K562 (cell line): Measurements from ENCODE around the gene C16orf89. TPM values are rescaled to one million over a fixed set of nuclear protein-coding genes. Genes with fewer than 3 reads are reported as not detected.
A peak's percentile ranks its signal among the peaks of the same experiment; 100 is the strongest.

ENCODE experiments used
- ATAC-seq: fragments of 200-7000 bp; cut with Tn5 transposase; 3 replicates; pipeline ENCODE4 v1.9.1; 2020; ENCODE audit warnings: moderate library complexity
- BruUV-seq: library from RNA; stranded (reverse); fragments of 400-500 nt; replicated peaks from 2 replicates; lab custom pipeline; 2021; lab: Mats Ljungman, UMichigan
- CTCF ChIA-PET: fragments of 300-600 bp; formaldehyde crosslinking; extraction: SDS; loops from one replicate; lab custom pipeline; 2021; ENCODE audit warnings: low intra/inter-chr PET ratio; lab: Yijun Ruan, JAX
- POLR2A ChIA-PET: fragments of 300-600, 350-650 bp; sonication (Branson Sonifier 250); formaldehyde crosslinking; extraction: SDS; loops from one replicate; lab custom pipeline; 2021; ENCODE audit warnings: antibody characterized with exemption, inconsistent platforms; lab: Yijun Ruan, JAX
- DNase-seq, 4 experiments: peaks; one replicate each; pipeline versions ENCODE4 v3.0.0 to v3.0.0-alpha.2; 2011 to 2018; ENCODE audit warnings: low spot score in 3 of 4, mixed read lengths in 3 of 4; ENCODE audit errors: extremely low read depth in 1 of 4
- FAIRE-seq: peaks from 2 replicates; lab custom pipeline; 2011; peaks lifted over from hg19 to GRCh38; lab: Jason Lieb, UNC
- H2AFZ ChIP-seq: 2 replicates; pipeline ENCODE4 v1.6.0; 2011; ENCODE audit warnings: low read depth, low read length, control low read depth, inconsistent platforms
- H3K27ac ChIP-seq: fragments of 200-600 bp; 3 replicates; pipeline ENCODE4 v1.8.0; 2011; ENCODE audit warnings: low read depth, mild to moderate bottlenecking, control low read depth, inconsistent platforms, low read length, moderate library complexity, mixed read lengths; ENCODE audit errors: extremely low read depth
- H3K27me3 ChIP-seq, 2 experiments: fragments of 300-600 bp in 1 of 2; 2 replicates in 1 of 2; 3 replicates in 1 of 2; pipeline versions ENCODE4 v1.6.0 to v1.8.0; 2011; ENCODE audit warnings: inconsistent platforms in 2 of 2, low read length in 2 of 2, mild to moderate bottlenecking in 1 of 2, mixed read lengths in 1 of 2, moderate library complexity in 1 of 2; ENCODE audit not compliant: control insufficient read depth in 2 of 2, insufficient read depth in 2 of 2
- H3K36me3 ChIP-seq: fragments of 300-600 bp; 3 replicates; pipeline ENCODE4 v1.8.0; 2011; ENCODE audit warnings: mild to moderate bottlenecking, low read length, inconsistent platforms; ENCODE audit not compliant: control insufficient read depth, insufficient read depth
- H3K4me1 ChIP-seq, 2 experiments: fragments of 200-600 bp in 1 of 2; replicated peaks in 1 of 2; 2 replicates in 1 of 2; 3 replicates in 1 of 2; pipeline versions ENCODE4 v1.5.1 to v1.8.0; 2011; ENCODE audit warnings: inconsistent platforms in 2 of 2, low read length in 2 of 2, mild to moderate bottlenecking in 1 of 2, mixed read lengths in 1 of 2, moderate library complexity in 1 of 2; ENCODE audit not compliant: control insufficient read depth in 2 of 2, insufficient read depth in 2 of 2
- H3K4me2 ChIP-seq: 2 replicates; pipeline ENCODE4 v1.6.1; 2011; ENCODE audit warnings: low read length, control low read depth, inconsistent platforms, mixed read lengths; ENCODE audit not compliant: insufficient read depth
- H3K4me3 ChIP-seq: fragments of 200-600 bp; sonication (generic), shearing (Covaris generic); 2 replicates; pipeline ENCODE4 v1.5.1; 2016; ENCODE audit warnings: control low read depth, inconsistent platforms
- H3K79me2 ChIP-seq: fragments of 200-600 bp; 3 replicates; pipeline ENCODE4 v1.8.0; 2011; ENCODE audit warnings: low read length, inconsistent platforms; ENCODE audit not compliant: control insufficient read depth, insufficient read depth
- H3K9ac ChIP-seq, 2 experiments: 2 replicates each; pipeline versions ENCODE4 v1.6.0 to v1.6.1; 2011; ENCODE audit warnings: low read depth in 2 of 2, low read length in 2 of 2, control low read depth in 1 of 2, inconsistent platforms in 1 of 2, mild to moderate bottlenecking in 1 of 2, mixed read lengths in 1 of 2; ENCODE audit not compliant: insufficient read depth in 1 of 2
- H3K9me1 ChIP-seq: one replicate; pipeline ENCODE4 v1.6.0; 2011; ENCODE audit warnings: inconsistent platforms, mild to moderate bottlenecking, low read length, moderate library complexity; ENCODE audit not compliant: control insufficient read depth, insufficient read depth
- H3K9me3 ChIP-seq: replicated peaks from 2 replicates; pipeline ENCODE4 v1.5.1; 2011; ENCODE audit warnings: low read depth, low read length, inconsistent platforms; ENCODE audit not compliant: control insufficient read depth, insufficient read depth
- H4K20me1 ChIP-seq: replicated peaks from 2 replicates; pipeline ENCODE4 v1.6.1; 2011; ENCODE audit warnings: low read length, inconsistent platforms, mixed read lengths; ENCODE audit not compliant: control insufficient read depth, insufficient read depth
- BCOR ChIP-seq: fragments of 450-650 bp; IDR thresholded peaks from 2 replicates; pipeline ENCODE4 v1.6.1; 2016
- ESRRA ChIP-seq: fragments of 450-650 bp; IDR thresholded peaks from 2 replicates; pipeline ENCODE4 v1.6.1; 2014; ENCODE audit warnings: low read depth, mild to moderate bottlenecking, moderate library complexity, borderline replicate concordance
- FIP1L1 ChIP-seq: fragments of 200-400 bp; formaldehyde crosslinking; IDR thresholded peaks from 2 replicates; pipeline ENCODE4 v1.6.1; 2018; ENCODE audit warnings: mild to moderate bottlenecking, low read depth, low read length; ENCODE audit not compliant: poor library complexity, severe bottlenecking
- KDM1A ChIP-seq, 2 experiments: fragments of 450-650 bp; IDR thresholded peaks; 2 replicates each; pipeline ENCODE4 v1.6.1; 2016; ENCODE audit warnings: mild to moderate bottlenecking in 2 of 2
- NR4A1 ChIP-seq, 2 experiments: fragments of 250-450 bp in 1 of 2; fragments of 450-650 bp in 1 of 2; sonication (Bioruptor Pico) in 1 of 2; IDR thresholded peaks; 2 replicates each; pipeline versions ENCODE4 v1.4.0 to v1.6.1; 2016 to 2020; ENCODE audit warnings: mild to moderate bottlenecking in 2 of 2, missing compliant biosample characterization in 1 of 2, missing genetic modification characterization in 1 of 2, moderate library complexity in 1 of 2
- NUFIP1 ChIP-seq: fragments of 450-650 bp; IDR thresholded peaks from 2 replicates; pipeline ENCODE4 v1.6.1; 2018; ENCODE audit not compliant: partially characterized antibody
- RBM25 ChIP-seq: fragments of 200-400 bp; formaldehyde crosslinking; IDR thresholded peaks from 2 replicates; pipeline ENCODE4 v1.6.1; 2018; ENCODE audit warnings: low read length, low read depth, moderate library complexity; ENCODE audit not compliant: severe bottlenecking
- TAL1 ChIP-seq: fragments of 450-650 bp; IDR thresholded peaks from 2 replicates; pipeline ENCODE4 v1.6.1; 2016; ENCODE audit warnings: mild to moderate bottlenecking
- XRCC4 ChIP-seq: IDR thresholded peaks from one replicate; pipeline ENCODE4 v1.6.1; 2011; ENCODE audit not compliant: insufficient read depth, insufficient read length; ENCODE audit errors: extremely low read depth
- ZFP36 ChIP-seq: fragments of 150-350 bp; IDR thresholded peaks from 2 replicates; pipeline ENCODE4 v1.6.1; 2018; ENCODE audit warnings: low read length, low read depth; ENCODE audit not compliant: partially characterized antibody
- ZNF133 ChIP-seq: fragments of 250-450 bp; sonication (Bioruptor Pico); IDR thresholded peaks from 2 replicates; pipeline ENCODE4 v1.4.0; 2020; ENCODE audit warnings: mild to moderate bottlenecking
- ZNF445 ChIP-seq: fragments of 250-450 bp; sonication (Bioruptor Pico); IDR thresholded peaks from 2 replicates; pipeline ENCODE4 v1.4.0; 2020; ENCODE audit warnings: low read depth, mild to moderate bottlenecking, moderate library complexity
- WGBS: fragments of 100-300 bp; shearing (Covaris generic); methylation state at CpG from one replicate; pipeline ENCODE4 v1.1.6; 2016; ENCODE audit warnings: low coverage, mixed read lengths; ENCODE audit not compliant: insufficient coverage; ENCODE audit errors: missing lambda C conversion rate; 5-methylcytosine and 5-hydroxymethylcytosine counted together
- in situ Hi-C: fragments of 300-500 bp; cut with MboI; formaldehyde crosslinking; loops from 4 replicates; pipeline ENCODE4 v1.15.0; 2018; ENCODE audit warnings: inconsistent platforms, mixed read lengths
- intact Hi-C: fragments of 100-400 bp; cut with micrococcal nuclease; formaldehyde crosslinking; loops from 2 replicates; pipeline ENCODE4 v1.14.2; 2022
- polyA plus RNA-seq, 8 experiments: library from polyadenylated mRNA; depleted of rRNA in 4 of 8; stranded (reverse) in 5 of 8; unstranded in 3 of 8; fragments of >200 nt; fragmentation: Nextera tagmentation in 2 of 8; fragmentation: Illumina TruSeq in 1 of 8; extraction: Ambion mirVana in 2 of 8; extraction: Trizol in 1 of 8; gene quantifications; 2 replicates each; pipeline versions ENCODE4 v1.2.1 to v1.2.3, GENCODE V29; 2011 to 2014; ENCODE audit warnings: inconsistent platforms in 1 of 8, missing spikeins in 1 of 8
- total RNA-seq, 7 experiments: library from RNA; depleted of rRNA in 6 of 7; stranded (reverse); fragments of >200 nt in 6 of 7; fragmentation: Illumina TruSeq in 2 of 7; extraction: Trizol in 2 of 7; gene quantifications; 2 replicates each; pipeline versions ENCODE4 v1.2.1 to v1.2.3, GENCODE V29; 2011 to 2021; ENCODE audit warnings: low replicate concordance in 1 of 7
- TF ChIP-seq, protein P1 (sequence below): sonication (generic); formaldehyde crosslinking; IDR thresholded peaks from 2 replicates; pipeline ENCODE4 v1.8.0; 2022; ENCODE audit warnings: mild to moderate bottlenecking, low read depth, missing genetic modification reagents
- TF ChIP-seq, protein P2 (sequence below): fragments of 250-450 bp; sonication (Bioruptor Pico); IDR thresholded peaks from 2 replicates; pipeline ENCODE4 v1.4.0; 2020; ENCODE audit warnings: mild to moderate bottlenecking, moderate library complexity, borderline replicate concordance

Gene C16orf89
- total and polyA plus RNA-seq, 9 of the 15 experiments (the other 6 are each of a cell fraction or from before 2014, with no cell fraction given) = not detected

DNA sequence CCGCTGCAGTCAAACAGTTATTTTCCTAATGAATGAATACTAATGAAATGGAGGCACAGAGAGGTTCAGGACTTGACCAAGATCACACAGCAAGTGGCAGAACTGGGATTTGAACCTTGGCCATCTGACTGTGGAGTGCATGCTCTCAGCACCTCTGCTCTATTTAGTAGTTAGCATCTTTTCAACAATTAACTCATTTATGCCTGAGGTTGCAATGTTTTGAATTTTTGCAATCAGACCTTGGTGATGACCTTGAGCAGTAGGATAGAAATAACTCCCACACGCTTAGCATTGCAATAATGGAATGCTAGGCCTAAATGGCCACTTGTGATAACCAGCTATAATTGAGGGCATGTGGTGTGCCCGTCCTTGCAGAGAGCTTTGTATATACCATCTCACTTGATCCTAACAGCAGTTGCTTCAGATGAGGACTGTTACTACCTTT, 63.0 kb downstream of the C16orf89 start:
- ATAC-seq (no peak), FAIRE-seq (no peak), DNase-seq (no peak)
- H3K9me1 ChIP-seq = no peaks in the 10 kb centered on the region
- intact Hi-C loops (no loop called here), in situ Hi-C loops (no loop called here)
- no peak overlapping the region for H3K27ac ChIP-seq
- no peak overlapping the region for H3K4me3 ChIP-seq
- no peaks in the 10 kb centered on the region for H3K9me3 ChIP-seq
- ChIA-PET POLR2A (no interaction called here), CTCF (no interaction called here)
- no peak overlapping the region for H3K4me2 ChIP-seq
- 0% methylated on average over 3 of the region's 3 CpGs for WGBS
- no peaks in the 10 kb centered on the region for H3K79me2 ChIP-seq
- peaks cover 4% of the 10 kb centered on the region; the same call in 1 of the 2 replicates for H4K20me1 ChIP-seq
- no peaks in the 10 kb centered on the region for H3K36me3 ChIP-seq
- 0 out of 4 replicates have a peak, but pooled peaks of 1 of the 2 experiments have one; percentile 11 for TF ChIP-seq KDM1A (IDR thresholded peaks at IDR 0.05)
- no peak for TF ChIP-seq FIP1L1
- peak; percentile 88 for TF ChIP-seq RBM25
- TF ChIP-seq, protein P1, sequence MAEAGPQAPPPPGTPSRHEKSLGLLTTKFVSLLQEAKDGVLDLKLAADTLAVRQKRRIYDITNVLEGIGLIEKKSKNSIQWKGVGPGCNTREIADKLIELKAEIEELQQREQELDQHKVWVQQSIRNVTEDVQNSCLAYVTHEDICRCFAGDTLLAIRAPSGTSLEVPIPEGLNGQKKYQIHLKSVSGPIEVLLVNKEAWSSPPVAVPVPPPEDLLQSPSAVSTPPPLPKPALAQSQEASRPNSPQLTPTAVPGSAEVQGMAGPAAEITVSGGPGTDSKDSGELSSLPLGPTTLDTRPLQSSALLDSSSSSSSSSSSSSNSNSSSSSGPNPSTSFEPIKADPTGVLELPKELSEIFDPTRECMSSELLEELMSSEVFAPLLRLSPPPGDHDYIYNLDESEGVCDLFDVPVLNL (CRISPR knock-in tag) = no peak
- TF ChIP-seq, protein P2, sequence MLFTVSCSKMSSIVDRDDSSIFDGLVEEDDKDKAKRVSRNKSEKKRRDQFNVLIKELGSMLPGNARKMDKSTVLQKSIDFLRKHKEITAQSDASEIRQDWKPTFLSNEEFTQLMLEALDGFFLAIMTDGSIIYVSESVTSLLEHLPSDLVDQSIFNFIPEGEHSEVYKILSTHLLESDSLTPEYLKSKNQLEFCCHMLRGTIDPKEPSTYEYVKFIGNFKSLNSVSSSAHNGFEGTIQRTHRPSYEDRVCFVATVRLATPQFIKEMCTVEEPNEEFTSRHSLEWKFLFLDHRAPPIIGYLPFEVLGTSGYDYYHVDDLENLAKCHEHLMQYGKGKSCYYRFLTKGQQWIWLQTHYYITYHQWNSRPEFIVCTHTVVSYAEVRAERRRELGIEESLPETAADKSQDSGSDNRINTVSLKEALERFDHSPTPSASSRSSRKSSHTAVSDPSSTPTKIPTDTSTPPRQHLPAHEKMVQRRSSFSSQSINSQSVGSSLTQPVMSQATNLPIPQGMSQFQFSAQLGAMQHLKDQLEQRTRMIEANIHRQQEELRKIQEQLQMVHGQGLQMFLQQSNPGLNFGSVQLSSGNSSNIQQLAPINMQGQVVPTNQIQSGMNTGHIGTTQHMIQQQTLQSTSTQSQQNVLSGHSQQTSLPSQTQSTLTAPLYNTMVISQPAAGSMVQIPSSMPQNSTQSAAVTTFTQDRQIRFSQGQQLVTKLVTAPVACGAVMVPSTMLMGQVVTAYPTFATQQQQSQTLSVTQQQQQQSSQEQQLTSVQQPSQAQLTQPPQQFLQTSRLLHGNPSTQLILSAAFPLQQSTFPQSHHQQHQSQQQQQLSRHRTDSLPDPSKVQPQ = no peak
- TF ChIP-seq NR4A1 (CRISPR knock-in tag; IDR thresholded peaks at IDR 0.05) = no peak
- TF ChIP-seq NR4A1 (tag; IDR thresholded peaks at IDR 0.05) = no peak
- TF ChIP-seq NUFIP1 = no peak
- 0 out of 2 replicates have a peak, but pooled peaks have one; percentile 19 for TF ChIP-seq BCOR
- TF ChIP-seq ZFP36 = peak; percentile 74
- no peak for TF ChIP-seq ZNF445 (CRISPR knock-in tag)
- 0 out of 2 replicates have a peak, but pooled peaks have one; percentile 35 for TF ChIP-seq ESRRA
- no peak for TF ChIP-seq XRCC4
- TF ChIP-seq TAL1 = no peak
- no peak for TF ChIP-seq ZNF133
- H3K9ac ChIP-seq = no peak overlapping the region
- peaks cover 38 to 68% of the 10 kb centered on the region in 2 experiments; a peak in 3 of 5 replicates for H3K27me3 ChIP-seq
- no peak overlapping the region for H2AFZ ChIP-seq
- peaks cover 0 to 9% of the 10 kb centered on the region in 2 experiments; a peak in 2 of 5 replicates for H3K4me1 ChIP-seq
- no TSS peak for BruUV-seq
